Measurements from ENCODE around the gene AFF2.

The AFF2 gene

GRCh38 chrX:148573119-148573518, 72.7 kb downstream of the AFF2 start:
- H3K4me1 ChIP-seq (ENCODE audit: low read depth, poor library complexity, severe bottlenecking): no peaks in the 10 kb centered on the region

GRCh38 chrX:148574237-148574973, 74.0 kb downstream of the AFF2 start:
- Histone ChIP-seq H3K9ac (no peak overlapping the region), H3K36me3 (ENCODE audit: insufficient read depth) (no peaks in the 10 kb centered on the region), H3K27ac (no peak overlapping the region), H3K4me2 (no peak overlapping the region), H4K20me1 (ENCODE audit: insufficient read depth) (no peaks in the 10 kb centered on the region), H3K4me3 (IDR thresholded peaks at IDR 0.05; ENCODE audit: insufficient read depth, low read depth, low read length) (no peak overlapping the region), H3K4me1 (ENCODE audit: low read depth, poor library complexity, severe bottlenecking) (no peaks in the 10 kb centered on the region), H3K79me2 (ENCODE audit: insufficient read depth, low read depth) (no peaks in the 10 kb centered on the region), H2AFZ (ENCODE audit: low read depth) (no peak overlapping the region), H3K27me3 (ENCODE audit: insufficient read depth, low read depth) (no peaks in the 10 kb centered on the region)
- no peak for TF ChIP-seq CTCF (conservative IDR thresholded peaks at IDR 0.05; ENCODE audit: low read depth, low read length)

More at GRCh38 chrX:148573119-148573518, 72.7 kb downstream of the AFF2 start:
- H3K36me3 ChIP-seq (ENCODE audit: insufficient read depth): no peaks in the 10 kb centered on the region
- no peak overlapping the region for H3K4me2 ChIP-seq
- H3K27me3 ChIP-seq (ENCODE audit: insufficient read depth, low read depth): no peaks in the 10 kb centered on the region
- H2AFZ ChIP-seq (ENCODE audit: low read depth): no peak overlapping the region
- H3K79me2 ChIP-seq (ENCODE audit: insufficient read depth, low read depth): no peaks in the 10 kb centered on the region
- H3K4me3 ChIP-seq (IDR thresholded peaks at IDR 0.05; ENCODE audit: insufficient read depth, low read depth, low read length): no peak overlapping the region
- no peaks in the 10 kb centered on the region for H4K20me1 ChIP-seq (ENCODE audit: insufficient read depth)
- no peak for TF ChIP-seq CTCF (conservative IDR thresholded peaks at IDR 0.05; ENCODE audit: low read depth, low read length)
- H3K9ac ChIP-seq: no peak overlapping the region
- no peak overlapping the region for H3K27ac ChIP-seq

- Histone ChIP-seq H3K4me3 (IDR thresholded peaks at IDR 0.05; ENCODE audit: insufficient read depth, low read depth, low read length) (no peak overlapping the region), H3K79me2 (ENCODE audit: insufficient read depth, low read depth) (no peaks in the 10 kb centered on the region)
- TF ChIP-seq CTCF (conservative IDR thresholded peaks at IDR 0.05; ENCODE audit: low read depth, low read length): no peak
Measured at GRCh38 chrX:148576396-148576795, 76.0 kb downstream of the AFF2 start.

GRCh38 chrX:148577741-148578140, 77.3 kb downstream of the AFF2 start:
- no peaks in the 10 kb centered on the region for H3K27me3 ChIP-seq (ENCODE audit: insufficient read depth, low read depth)
- H2AFZ ChIP-seq (ENCODE audit: low read depth): no peak overlapping the region
- no peak overlapping the region for H3K9ac ChIP-seq
- no peaks in the 10 kb centered on the region for H3K36me3 ChIP-seq (ENCODE audit: insufficient read depth)
- H3K79me2 ChIP-seq (ENCODE audit: insufficient read depth, low read depth): no peaks in the 10 kb centered on the region
- H3K27ac ChIP-seq: no peak overlapping the region
- no peaks in the 10 kb centered on the region for H4K20me1 ChIP-seq (ENCODE audit: insufficient read depth)
- no peaks in the 10 kb centered on the region for H3K4me1 ChIP-seq (ENCODE audit: low read depth, poor library complexity, severe bottlenecking)
- H3K4me3 ChIP-seq (IDR thresholded peaks at IDR 0.05; ENCODE audit: insufficient read depth, low read depth, low read length): no peak overlapping the region
- no peak for TF ChIP-seq CTCF (conservative IDR thresholded peaks at IDR 0.05; ENCODE audit: low read depth, low read length)
- H3K4me2 ChIP-seq: no peak overlapping the region

More at GRCh38 chrX:148576396-148576795, 76.0 kb downstream of the AFF2 start:
- Histone ChIP-seq H3K27ac (no peak overlapping the region), H3K27me3 (ENCODE audit: insufficient read depth, low read depth) (no peaks in the 10 kb centered on the region), H4K20me1 (ENCODE audit: insufficient read depth) (no peaks in the 10 kb centered on the region), H2AFZ (ENCODE audit: low read depth) (no peak overlapping the region), H3K9ac (no peak overlapping the region), H3K36me3 (ENCODE audit: insufficient read depth) (no peaks in the 10 kb centered on the region), H3K4me2 (no peak overlapping the region), H3K4me1 (ENCODE audit: low read depth, poor library complexity, severe bottlenecking) (no peaks in the 10 kb centered on the region)
